PC-9 (cell line): ENCODE data around the gene CYFIP1.

Experiments used
- CTCF ChIP-seq: fragments of 200-600 bp; sonication (generic); conservative IDR thresholded peaks from 2 replicates; pipeline ENCODE4 v1.6.1; 2017; ENCODE audit warnings: mixed run types, antibody characterized with exemption, mild to moderate bottlenecking, moderate library complexity
- EZH2 ChIP-seq: fragments of 200-600 bp; sonication (generic); IDR thresholded peaks from 2 replicates; pipeline ENCODE4 v1.8.0; 2017; ENCODE audit warnings: antibody characterized with exemption, low read depth

- TF ChIP-seq CTCF, result no peak
- TF ChIP-seq EZH2, result no peak
Measured at GRCh38 chr15:22863356-22863755, 116.8 kb downstream of the CYFIP1 start.
